Tibial nerve (tissue), 4 donors: ENCODE results near the gene CEP350.

ENCODE experiments used
- EP300 ChIP-seq, 2 donors: sonication (generic); formaldehyde crosslinking; IDR thresholded peaks; one replicate each; pipeline ENCODE4 v1.6.1; 2017; ENCODE audit warnings: antibody characterized with exemption in 2 of 2, mild to moderate bottlenecking in 1 of 2
- POLR2A ChIP-seq, 2 donors: fragments of 450-650 bp; IDR thresholded peaks; one replicate each; pipeline ENCODE4 v1.6.1; 2017; ENCODE audit warnings: antibody characterized with exemption in 2 of 2, mild to moderate bottlenecking in 2 of 2, moderate library complexity in 2 of 2
- TF ChIP-seq, protein P1 (sequence below), 5 experiments: fragments of 200-600 bp in 3 of 5; fragments of 450-650 bp in 2 of 5; sonication (generic) in 3 of 5; IDR thresholded peaks; one replicate each; pipeline ENCODE4 v1.5.1; 2016 to 2019; ENCODE audit warnings: antibody characterized with exemption in 5 of 5, mild to moderate bottlenecking in 3 of 5, moderate library complexity in 2 of 5

DNA sequence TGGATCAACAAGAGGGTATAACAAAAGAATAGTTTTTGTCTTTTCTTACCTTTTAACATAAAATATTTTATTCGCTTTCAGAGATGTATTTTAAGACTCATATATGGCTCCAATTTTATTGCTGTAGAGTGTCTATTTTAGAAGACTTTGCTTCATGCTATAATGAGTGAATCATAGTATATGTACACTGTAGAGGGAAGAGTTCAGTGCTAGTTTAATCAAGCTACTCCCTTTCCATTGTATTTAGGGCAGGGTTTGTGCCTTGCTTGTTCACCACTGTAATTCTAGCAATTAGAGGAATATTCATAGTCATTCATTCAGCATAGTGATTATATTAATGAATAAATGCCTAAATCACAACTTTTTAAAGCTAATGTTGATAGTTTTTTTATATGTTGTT, 78.8 kb downstream of the CEP350 start:
- TF ChIP-seq, protein P1, sequence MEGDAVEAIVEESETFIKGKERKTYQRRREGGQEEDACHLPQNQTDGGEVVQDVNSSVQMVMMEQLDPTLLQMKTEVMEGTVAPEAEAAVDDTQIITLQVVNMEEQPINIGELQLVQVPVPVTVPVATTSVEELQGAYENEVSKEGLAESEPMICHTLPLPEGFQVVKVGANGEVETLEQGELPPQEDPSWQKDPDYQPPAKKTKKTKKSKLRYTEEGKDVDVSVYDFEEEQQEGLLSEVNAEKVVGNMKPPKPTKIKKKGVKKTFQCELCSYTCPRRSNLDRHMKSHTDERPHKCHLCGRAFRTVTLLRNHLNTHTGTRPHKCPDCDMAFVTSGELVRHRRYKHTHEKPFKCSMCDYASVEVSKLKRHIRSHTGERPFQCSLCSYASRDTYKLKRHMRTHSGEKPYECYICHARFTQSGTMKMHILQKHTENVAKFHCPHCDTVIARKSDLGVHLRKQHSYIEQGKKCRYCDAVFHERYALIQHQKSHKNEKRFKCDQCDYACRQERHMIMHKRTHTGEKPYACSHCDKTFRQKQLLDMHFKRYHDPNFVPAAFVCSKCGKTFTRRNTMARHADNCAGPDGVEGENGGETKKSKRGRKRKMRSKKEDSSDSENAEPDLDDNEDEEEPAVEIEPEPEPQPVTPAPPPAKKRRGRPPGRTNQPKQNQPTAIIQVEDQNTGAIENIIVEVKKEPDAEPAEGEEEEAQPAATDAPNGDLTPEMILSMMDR (IDR thresholded peaks at IDR 0.05) = no peak
- TF ChIP-seq POLR2A (IDR thresholded peaks at IDR 0.05) (no peak), EP300 (IDR thresholded peaks at IDR 0.05) (no peak)
